KBM-7 (cell line): ENCODE measurements around the gene THUMPD2.
"Not testable (repeated sequence)": the region's sequence is repeated elsewhere in the genome, so short reads cannot be mapped to it uniquely, and the experiment has no call there.

Source experiments
- DNase-seq: peaks from one replicate; pipeline ENCODE4 v3.0.0-alpha.2; 2015
- in situ Hi-C: fragments of 300-500 bp; cut with MboI; formaldehyde crosslinking; loops from 2 replicates; pipeline ENCODE4 v1.14.3; 2020; ENCODE audit warnings: low sequenced_read_pairs, low pct_unique_long_range_greater_than_20kb, mixed read lengths

THUMPD2 gene

GRCh38 chr2:39772086-39772811, 6.8 kb downstream of the THUMPD2 start:
- in situ Hi-C loops, result no loop called here

GRCh38 chr2:39762448-39762847, 16.6 kb downstream of the THUMPD2 start:
- in situ Hi-C loops, result no loop called here

More at GRCh38 chr2:39772086-39772811, 6.8 kb downstream of the THUMPD2 start:
- no peak for DNase-seq

DNA sequence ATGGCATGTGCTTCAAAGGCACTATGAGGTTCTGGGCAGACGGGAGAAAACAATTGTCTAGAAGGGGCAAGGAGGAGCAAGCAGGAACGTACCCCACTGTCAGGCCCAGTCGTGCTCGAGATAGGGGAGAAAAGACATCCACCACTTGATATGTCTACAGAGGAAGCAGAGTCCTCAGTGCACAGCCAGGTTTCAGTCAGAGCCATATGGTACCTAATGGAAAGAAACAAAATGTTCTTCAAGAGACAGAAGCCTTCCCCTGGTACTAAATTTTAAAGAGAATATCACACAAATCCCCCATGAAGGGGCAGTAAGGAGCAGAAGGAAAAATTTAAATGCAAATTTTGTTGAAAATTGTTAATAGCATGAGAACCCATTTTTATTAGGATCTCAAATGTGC, 21.9 kb downstream of the THUMPD2 start:
- DNase-seq, result no peak
- in situ Hi-C loops, result no loop called here

More at GRCh38 chr2:39762448-39762847, 16.6 kb downstream of the THUMPD2 start:
- DNase-seq, result no peak

DNA sequence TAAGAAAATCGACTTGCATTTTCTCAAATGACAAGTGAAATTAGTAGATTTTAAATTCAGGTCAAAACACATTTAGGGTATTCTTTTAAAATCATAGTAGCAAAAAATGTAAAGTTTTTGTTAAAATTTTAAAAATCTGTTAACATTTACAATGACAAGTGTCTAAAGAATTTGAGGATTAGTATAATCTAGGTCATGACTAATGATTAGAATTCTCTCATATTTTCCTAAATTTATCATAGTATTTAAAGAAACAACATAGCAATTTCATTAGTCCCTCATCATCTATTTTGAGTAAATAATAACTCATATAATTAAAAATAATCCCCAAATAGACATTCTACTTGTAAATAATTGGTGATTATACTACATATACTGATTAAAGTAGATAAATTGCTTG, 23.6 kb downstream of the THUMPD2 start:
- in situ Hi-C loops, result no loop called here
- DNase-seq, result no peak

GRCh38 chr2:39743269-39743776, 35.7 kb downstream of the THUMPD2 start:
- in situ Hi-C loops, result no loop called here
- no peak for DNase-seq

DNA sequence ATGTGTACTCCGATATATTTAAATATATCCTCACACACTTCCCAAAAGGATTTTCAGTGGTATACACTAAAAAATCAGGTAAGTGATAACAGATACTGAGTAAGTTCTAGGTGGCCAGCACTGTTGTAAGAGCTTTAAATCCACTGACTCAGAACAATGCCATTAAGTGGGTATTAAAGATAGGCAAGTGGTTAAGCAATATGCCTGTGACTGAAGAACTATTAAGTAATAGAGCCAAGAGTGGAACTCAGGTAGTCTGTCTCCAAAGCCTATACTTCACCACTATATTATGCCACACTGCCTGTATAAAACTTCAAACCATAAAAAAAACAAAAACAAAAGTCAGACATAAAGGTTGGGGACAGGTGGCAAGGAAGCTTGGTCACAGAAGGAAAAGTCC, 37.2 kb downstream of the THUMPD2 start:
- in situ Hi-C loops, result no loop called here

GRCh38 chr2:39739386-39739785, 39.7 kb downstream of the THUMPD2 start:
- in situ Hi-C loops, result no loop called here
- DNase-seq, result no peak

More for the DNA sequence above, 37.2 kb downstream of the THUMPD2 start:
- no peak for DNase-seq

DNA sequence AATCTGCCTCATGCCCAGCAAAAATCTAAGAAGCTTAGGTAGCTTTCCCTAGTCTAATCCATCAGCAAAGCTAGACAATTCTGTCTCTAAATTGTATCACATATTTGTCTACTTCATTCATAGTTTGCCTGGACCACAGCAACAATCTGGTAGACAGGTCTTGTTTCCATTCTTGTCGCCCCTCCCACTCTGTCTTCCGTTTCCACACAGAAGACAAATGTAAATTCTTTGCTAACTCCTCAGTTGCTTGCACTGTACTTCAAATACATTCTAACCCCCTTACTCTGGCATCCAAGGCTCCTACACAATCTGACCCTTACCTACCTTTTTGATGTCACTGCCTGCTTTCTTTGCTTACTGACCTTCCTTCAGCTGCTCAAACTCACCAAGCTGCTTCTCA, 40.1 kb downstream of the THUMPD2 start:
- in situ Hi-C loops, result no loop called here
- no peak for DNase-seq

- in situ Hi-C loops, result no loop called here
Observed at GRCh38 chr2:39737661-39738060, 41.4 kb downstream of the THUMPD2 start.

DNA sequence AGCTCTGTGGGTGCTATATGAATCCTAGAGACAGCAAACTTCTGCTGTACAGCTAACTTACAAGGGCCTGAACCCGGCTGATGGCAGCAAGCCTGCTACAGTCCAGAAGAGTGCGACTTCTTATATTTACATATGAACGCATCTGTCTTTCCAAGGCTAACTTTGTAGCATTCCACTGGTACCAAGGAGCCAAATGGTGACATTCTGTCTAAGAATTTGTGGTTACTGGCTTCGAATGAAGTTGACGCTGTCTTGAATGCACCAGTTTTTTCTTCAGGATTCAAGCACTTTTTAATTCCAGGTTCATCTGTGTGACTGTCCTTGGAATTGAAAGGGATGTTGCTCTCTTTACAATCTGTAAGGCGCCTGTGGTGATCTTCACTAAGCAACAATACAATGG, 42.4 kb downstream of the THUMPD2 start:
- in situ Hi-C loops, result no loop called here
- no peak for DNase-seq

More at GRCh38 chr2:39737661-39738060, 41.4 kb downstream of the THUMPD2 start:
- DNase-seq, result no peak

GRCh38 chr2:39735648-39736047, 43.4 kb downstream of the THUMPD2 start:
- DNase-seq, result no peak
- in situ Hi-C loops, result no loop called here

- in situ Hi-C loops, result no loop called here
- no peak for DNase-seq
Observed at GRCh38 chr2:39734445-39734844, 44.6 kb downstream of the THUMPD2 start.

DNA sequence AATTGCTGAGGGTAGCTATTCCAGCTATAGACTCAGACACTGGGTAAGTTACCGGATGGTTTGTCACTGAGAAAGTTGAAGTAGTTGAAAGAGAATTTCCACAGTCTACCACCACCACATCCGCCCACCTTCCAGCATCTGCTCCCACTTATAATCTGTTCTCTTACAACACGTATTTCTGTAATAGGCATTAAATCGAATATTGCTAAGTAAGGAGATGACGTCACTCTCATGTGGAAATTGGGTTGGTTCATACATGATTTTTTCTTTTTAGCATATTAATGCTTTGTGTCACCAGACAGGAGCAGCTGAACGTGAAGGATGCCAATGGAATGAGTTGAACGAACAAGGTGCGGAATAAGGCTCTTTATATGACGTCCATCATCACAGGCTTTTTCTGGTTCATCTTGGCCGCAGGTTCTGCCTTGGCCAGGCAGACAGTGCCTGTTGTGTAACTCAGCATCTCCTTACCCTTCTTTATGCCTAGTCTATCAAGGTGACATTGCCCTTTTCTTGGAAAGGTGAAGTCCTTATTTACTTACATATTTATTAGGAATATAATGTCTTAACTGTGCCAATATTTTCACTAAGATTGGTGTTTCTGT, 45.9 kb downstream of the THUMPD2 start:
- in situ Hi-C loops, result no loop called here
- DNase-seq, result no peak

- no peak for DNase-seq
- in situ Hi-C loops, result no loop called here
Observed at GRCh38 chr2:39732482-39732881, 46.6 kb downstream of the THUMPD2 start.

DNA sequence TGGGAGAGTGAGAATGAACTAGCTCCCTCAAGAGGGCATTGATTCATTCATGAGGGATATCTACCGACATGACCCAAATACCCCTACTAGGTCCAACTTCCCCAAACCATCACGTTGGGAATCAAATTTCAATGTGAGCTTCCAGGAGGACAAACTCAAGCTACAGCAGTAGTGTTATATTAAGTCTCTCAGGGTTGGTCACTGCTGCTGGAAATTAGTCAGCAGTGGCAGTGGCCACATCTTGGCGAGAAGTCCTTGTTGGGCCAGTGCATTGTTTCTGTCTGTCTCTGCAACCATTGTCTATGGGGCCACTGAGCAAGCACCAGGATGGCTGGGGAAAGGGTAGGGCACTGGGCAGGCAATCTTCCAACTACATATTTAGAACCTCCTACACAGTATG, 47.5 kb downstream of the THUMPD2 start:
- in situ Hi-C loops, result no loop called here
- no peak for DNase-seq

GRCh38 chr2:39730685-39731302, 48.3 kb downstream of the THUMPD2 start:
- in situ Hi-C loops, result no loop called here
- peak; percentile 59 for DNase-seq

DNA sequence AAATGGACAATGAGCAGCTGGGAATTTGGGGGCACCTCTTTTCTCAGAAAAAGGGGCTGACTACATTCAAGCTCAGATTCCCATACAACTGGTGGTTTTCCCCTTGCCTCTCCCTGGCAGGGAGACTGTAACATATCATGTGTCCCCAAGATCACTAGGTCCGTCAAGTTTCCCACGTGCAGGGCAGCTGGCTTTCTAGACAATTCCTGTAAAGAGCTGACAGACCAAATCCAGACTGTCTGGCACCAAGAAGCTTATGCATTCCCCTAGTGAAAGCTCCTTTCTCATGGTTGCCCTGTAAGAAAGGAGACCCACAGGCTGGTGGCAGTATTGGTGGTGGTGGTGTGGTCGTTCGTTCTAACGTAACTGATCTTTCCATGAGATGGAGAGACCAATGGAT, 48.8 kb downstream of the THUMPD2 start:
- no peak for DNase-seq
- in situ Hi-C loops, result no loop called here

DNA sequence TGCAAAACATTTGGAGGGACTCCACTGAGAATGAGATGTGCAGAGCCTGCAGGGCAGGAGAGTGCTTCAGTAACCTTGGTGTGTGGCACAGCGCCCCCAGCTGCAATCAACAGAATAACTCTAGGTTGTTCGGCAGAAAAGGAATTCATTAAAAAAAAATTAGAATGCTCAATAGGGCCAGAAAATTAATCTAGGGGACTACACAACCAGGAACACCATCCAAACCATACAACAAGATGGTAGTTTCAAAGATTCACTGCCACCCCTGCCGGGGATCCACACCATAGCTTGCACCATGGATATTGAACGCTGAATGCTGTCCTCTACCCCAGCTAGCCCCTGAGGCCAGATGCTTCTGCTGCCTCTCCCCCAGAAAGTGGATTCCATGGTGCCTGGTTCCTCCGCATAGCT, 50.1 kb downstream of the THUMPD2 start:
- peak; percentile 52 for DNase-seq
- in situ Hi-C loops, result no loop called here

DNA sequence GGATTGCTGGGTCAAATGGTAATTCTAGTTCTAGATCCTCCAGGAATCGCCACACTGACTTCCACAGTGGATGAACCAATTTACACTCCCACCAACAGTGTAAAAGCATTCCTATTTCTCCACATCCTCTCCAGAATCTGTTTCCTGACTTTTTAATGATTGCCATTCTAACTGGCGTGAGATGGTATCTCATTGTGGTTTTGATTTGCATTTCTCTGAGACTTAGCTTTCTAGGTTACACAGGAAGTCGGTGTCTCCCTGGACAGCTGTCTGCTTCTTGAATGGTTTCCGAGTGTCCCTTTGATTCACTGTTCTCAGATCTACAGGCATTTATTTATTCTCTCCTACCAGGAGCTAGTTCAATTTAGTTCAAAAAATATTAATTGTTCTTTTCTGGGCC, 51.0 kb downstream of the THUMPD2 start:
- in situ Hi-C loops, result not testable (repeated sequence)
- DNase-seq, result peak; percentile 48

DNA sequence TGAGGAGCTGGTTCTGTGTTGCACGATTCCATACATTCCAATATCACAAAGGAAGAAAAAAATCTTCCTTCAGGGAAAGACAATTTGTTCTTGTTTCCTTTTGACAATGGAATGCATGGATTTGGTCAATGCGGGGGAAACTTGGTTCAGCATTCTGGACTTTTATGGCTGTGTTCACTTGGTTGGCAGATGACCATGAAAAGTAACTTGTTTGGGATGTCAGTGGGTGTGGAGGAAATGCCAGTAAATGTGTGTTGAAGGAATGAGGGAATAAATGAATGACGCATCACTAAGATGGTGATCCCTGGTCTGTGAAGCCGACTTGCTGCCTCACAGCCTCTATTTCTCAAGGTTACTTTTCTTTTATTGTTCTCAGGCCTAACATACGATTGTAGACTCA, 53.7 kb downstream of the THUMPD2 start:
- in situ Hi-C loops, result no loop called here
- DNase-seq, result no peak
